Measurements from ENCODE around the gene STIP1.

GRCh38 chr11:64219755-64220154 is 33.8 kb downstream of the STIP1 start:
- TF ChIP-seq CTCF (conservative IDR thresholded peaks at IDR 0.05) (no peak), EZH2 (IDR thresholded peaks at IDR 0.05; ENCODE audit: low read depth) (no peak)
